GM18526 (cell line): Measurements from ENCODE around the gene DOK5.

Source experiments
- POLR2A ChIP-seq: IDR thresholded peaks from 3 replicates; pipeline ENCODE4 v1.6.1; 2011; ENCODE audit not compliant: insufficient read length; ENCODE audit errors: extremely low read depth

DOK5 gene

GRCh38 chr20:54475334-54476168 lies at the start of gene DOK5:
DOK5 (plus strand) TSS chr20:54475593; CDS start chr20:54475947, 354 bp downstream.
- no peak for TF ChIP-seq POLR2A

GRCh38 chr20:54429364-54429763 lies 46.0 kb upstream of the DOK5 start:
- TF ChIP-seq POLR2A: no peak

- TF ChIP-seq POLR2A: no peak
Observed at GRCh38 chr20:54431156-54431944, 44.0 kb upstream of the DOK5 start.

- no peak for TF ChIP-seq POLR2A
Observed at GRCh38 chr20:54432966-54433365, 42.4 kb upstream of the DOK5 start.

GRCh38 chr20:54433636-54434035 lies 41.8 kb upstream of the DOK5 start:
- no peak for TF ChIP-seq POLR2A

- TF ChIP-seq POLR2A: no peak
Observed at GRCh38 chr20:54434196-54434595, 41.2 kb upstream of the DOK5 start.

- TF ChIP-seq POLR2A: no peak
Observed at GRCh38 chr20:54435015-54435414, 40.4 kb upstream of the DOK5 start.

GRCh38 chr20:54438166-54438565 lies 37.2 kb upstream of the DOK5 start:
- TF ChIP-seq POLR2A: no peak

GRCh38 chr20:54450207-54450606 lies 25.2 kb upstream of the DOK5 start:
- TF ChIP-seq POLR2A: no peak

- no peak for TF ChIP-seq POLR2A
Observed at GRCh38 chr20:54451171-54451570, 24.2 kb upstream of the DOK5 start.

GRCh38 chr20:54452277-54452676 lies 23.1 kb upstream of the DOK5 start:
- no peak for TF ChIP-seq POLR2A

GRCh38 chr20:54454982-54455381 lies 20.4 kb upstream of the DOK5 start:
- no peak for TF ChIP-seq POLR2A

- TF ChIP-seq POLR2A: no peak
Observed at GRCh38 chr20:54456423-54456822, 19.0 kb upstream of the DOK5 start.

GRCh38 chr20:54456961-54457360 lies 18.4 kb upstream of the DOK5 start:
- no peak for TF ChIP-seq POLR2A

GRCh38 chr20:54458219-54458618 lies 17.2 kb upstream of the DOK5 start:
- no peak for TF ChIP-seq POLR2A

GRCh38 chr20:54459279-54459678 lies 16.1 kb upstream of the DOK5 start:
- TF ChIP-seq POLR2A: no peak
